Breast epithelium (tissue), 3 donors: ENCODE results near the gene GNG8.

Experiments
- POLR2A ChIP-seq: fragments of 450-650 bp; IDR thresholded peaks from one replicate; pipeline ENCODE4 v1.6.1; 2016; ENCODE audit warnings: antibody characterized with exemption, mild to moderate bottlenecking, moderate library complexity
- POLR2AphosphoS5 ChIP-seq, 3 donors: sonication (generic); formaldehyde crosslinking; IDR thresholded peaks; one replicate each; pipeline ENCODE4 v1.6.1; 2017; ENCODE audit warnings: antibody characterized with exemption in 3 of 3
- TF ChIP-seq, protein P1 (sequence below), 3 donors: fragments of 450-650 bp; IDR thresholded peaks; one replicate each; pipeline ENCODE4 v1.5.1; 2016 to 2017; ENCODE audit warnings: antibody characterized with exemption in 3 of 3, mild to moderate bottlenecking in 3 of 3, moderate library complexity in 3 of 3

DNA sequence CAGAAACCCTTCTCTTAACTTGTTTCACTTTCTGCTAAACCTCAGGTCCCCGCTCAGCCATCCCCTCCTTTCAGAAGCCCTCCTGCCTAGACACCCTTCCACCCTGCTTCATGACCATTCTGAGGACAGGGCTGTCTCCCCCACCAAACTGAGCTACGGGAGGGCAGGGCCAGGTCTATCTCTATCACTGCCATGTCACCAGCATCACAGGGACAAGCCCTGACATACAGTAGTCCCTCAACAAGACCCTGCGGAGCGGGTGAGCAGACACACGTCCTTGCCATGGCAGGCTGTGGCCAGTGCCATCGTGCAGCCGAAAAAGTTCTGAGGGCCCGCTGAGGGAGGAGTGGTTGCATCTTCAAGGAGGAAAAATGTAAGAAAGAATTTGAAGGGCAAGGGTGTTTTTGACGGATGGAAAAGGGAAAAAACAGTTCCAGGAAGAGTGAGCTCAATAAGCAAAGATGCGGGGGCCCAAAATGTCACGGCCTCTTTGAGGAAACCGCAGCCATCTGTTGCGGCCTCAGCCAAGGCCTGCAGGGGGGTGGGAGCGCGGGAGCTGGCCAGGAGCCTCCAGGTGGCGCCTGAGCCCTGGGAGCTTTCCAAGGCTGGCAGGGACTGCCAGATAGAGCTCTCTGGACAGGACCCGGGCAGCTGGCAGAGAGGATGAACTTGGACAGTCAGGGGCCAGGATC lies 19.2 kb downstream of the GNG8 start:
- TF ChIP-seq, protein P1, sequence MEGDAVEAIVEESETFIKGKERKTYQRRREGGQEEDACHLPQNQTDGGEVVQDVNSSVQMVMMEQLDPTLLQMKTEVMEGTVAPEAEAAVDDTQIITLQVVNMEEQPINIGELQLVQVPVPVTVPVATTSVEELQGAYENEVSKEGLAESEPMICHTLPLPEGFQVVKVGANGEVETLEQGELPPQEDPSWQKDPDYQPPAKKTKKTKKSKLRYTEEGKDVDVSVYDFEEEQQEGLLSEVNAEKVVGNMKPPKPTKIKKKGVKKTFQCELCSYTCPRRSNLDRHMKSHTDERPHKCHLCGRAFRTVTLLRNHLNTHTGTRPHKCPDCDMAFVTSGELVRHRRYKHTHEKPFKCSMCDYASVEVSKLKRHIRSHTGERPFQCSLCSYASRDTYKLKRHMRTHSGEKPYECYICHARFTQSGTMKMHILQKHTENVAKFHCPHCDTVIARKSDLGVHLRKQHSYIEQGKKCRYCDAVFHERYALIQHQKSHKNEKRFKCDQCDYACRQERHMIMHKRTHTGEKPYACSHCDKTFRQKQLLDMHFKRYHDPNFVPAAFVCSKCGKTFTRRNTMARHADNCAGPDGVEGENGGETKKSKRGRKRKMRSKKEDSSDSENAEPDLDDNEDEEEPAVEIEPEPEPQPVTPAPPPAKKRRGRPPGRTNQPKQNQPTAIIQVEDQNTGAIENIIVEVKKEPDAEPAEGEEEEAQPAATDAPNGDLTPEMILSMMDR (IDR thresholded peaks at IDR 0.05), result peak in 2 of 3 donors; percentile 31 to 35
- TF ChIP-seq POLR2AphosphoS5 (IDR thresholded peaks at IDR 0.05) (no peak), POLR2A (no peak)
